Measurements from ENCODE around the gene UBE3D. TPM values are rescaled to one million over a fixed set of nuclear protein-coding genes. Genes with fewer than 3 reads are reported as not detected.

The UBE3D gene
- total RNA-seq, 1 donor from 2014 or later, result 12.0 TPM

DNA sequence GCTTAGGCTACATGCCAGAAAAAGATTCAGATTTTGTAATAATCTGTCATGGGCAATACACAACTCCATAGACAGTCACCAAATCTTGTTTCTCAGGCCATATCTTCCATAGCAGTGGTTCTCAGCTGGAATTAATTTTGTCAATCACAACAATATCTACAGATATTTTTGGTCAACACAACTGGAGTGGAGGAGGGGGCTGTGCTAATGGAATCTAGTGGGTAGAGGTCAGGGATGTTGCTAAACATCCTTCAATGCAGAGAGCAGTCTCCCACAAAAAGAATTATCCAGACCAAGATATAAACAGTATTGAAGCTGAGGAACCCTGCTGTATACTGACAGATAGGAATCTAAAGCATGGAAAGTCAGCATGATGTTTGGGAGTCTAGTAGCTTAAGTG is 174.6 kb downstream of the UBE3D start:
- Mint-ChIP-seq H3K4me1 (no peaks in the 10 kb centered on the region), H3K27ac (no peak overlapping the region), H3K36me3 (peaks cover 6% of the 10 kb centered on the region), H3K4me3 (no peak overlapping the region), H3K27me3 (ENCODE audit: low read depth) (no peaks in the 10 kb centered on the region), H3K9me3 (no peaks in the 10 kb centered on the region)
- no peak for DNase-seq (ENCODE audit: low spot score in 2 of 2, unreplicated experiment in 2 of 2)
- TF ChIP-seq CTCF (IDR thresholded peaks at IDR 0.05; ENCODE audit: unreplicated experiment), result no peak

- no peak for DNase-seq (ENCODE audit: low spot score in 2 of 2, unreplicated experiment in 2 of 2)
- Mint-ChIP-seq H3K27me3 (ENCODE audit: low read depth) (no peaks in the 10 kb centered on the region), H3K9me3 (no peaks in the 10 kb centered on the region), H3K4me1 (no peaks in the 10 kb centered on the region), H3K27ac (no peak overlapping the region), H3K4me3 (no peak overlapping the region), H3K36me3 (peaks cover 6% of the 10 kb centered on the region)
- no peak for TF ChIP-seq CTCF (IDR thresholded peaks at IDR 0.05; ENCODE audit: unreplicated experiment)
Measured at GRCh38 chr6:82890240-82890639, 175.4 kb downstream of the UBE3D start.

GRCh38 chr6:82889143-82889542 is 176.5 kb downstream of the UBE3D start:
- H3K4me1 Mint-ChIP-seq, result no peaks in the 10 kb centered on the region
- no peak overlapping the region for H3K4me3 Mint-ChIP-seq
- peaks cover 4% of the 10 kb centered on the region for H3K36me3 Mint-ChIP-seq
- H3K9me3 Mint-ChIP-seq, result no peaks in the 10 kb centered on the region
- H3K27me3 Mint-ChIP-seq (ENCODE audit: low read depth), result no peaks in the 10 kb centered on the region
- DNase-seq (ENCODE audit: low spot score in 2 of 2, unreplicated experiment in 2 of 2), result no peak
- H3K27ac Mint-ChIP-seq, result no peak overlapping the region
- no peak for TF ChIP-seq CTCF (IDR thresholded peaks at IDR 0.05; ENCODE audit: unreplicated experiment)

DNA sequence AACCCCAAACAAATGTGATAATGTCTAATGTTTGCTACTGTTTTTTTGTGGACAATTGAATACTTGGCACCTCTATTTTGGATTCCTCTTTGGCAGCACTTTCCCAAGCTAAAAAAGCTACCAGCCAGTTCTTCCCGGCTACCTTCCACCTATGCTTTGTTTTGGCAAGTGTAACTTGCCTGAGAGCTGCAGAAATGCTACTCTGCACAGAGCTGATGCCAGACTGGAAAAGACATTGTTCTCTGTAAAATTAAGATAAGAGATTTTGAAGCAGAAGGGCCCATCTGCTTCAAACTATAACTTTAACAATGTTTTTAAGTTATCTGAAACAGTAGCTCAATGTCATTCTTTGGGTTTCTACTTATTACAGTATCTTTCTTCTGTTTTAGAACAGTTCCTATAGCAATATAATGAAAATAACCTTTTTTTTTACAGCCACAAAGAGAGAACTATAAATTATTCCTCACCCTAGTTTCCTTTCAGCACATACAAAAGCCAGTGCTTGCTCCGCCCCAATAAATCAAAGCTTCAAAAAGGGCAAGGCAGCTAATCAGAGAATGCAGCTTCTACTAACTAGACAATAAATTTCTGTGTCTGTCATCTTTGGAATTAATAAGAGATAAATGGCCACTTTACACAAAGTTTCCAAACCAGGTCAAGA is 183.1 kb downstream of the UBE3D start:
- H3K4me3 Mint-ChIP-seq, result no peak overlapping the region
- peaks cover 43% of the 10 kb centered on the region for H3K4me1 Mint-ChIP-seq
- DNase-seq (ENCODE audit: low spot score in 2 of 2, unreplicated experiment in 2 of 2), result no peak
- H3K9me3 Mint-ChIP-seq, result no peaks in the 10 kb centered on the region
- TF ChIP-seq CTCF (IDR thresholded peaks at IDR 0.05; ENCODE audit: unreplicated experiment), result no peak
- H3K27ac Mint-ChIP-seq, result peak overlapping the region; percentile 15
- no peaks in the 10 kb centered on the region for H3K36me3 Mint-ChIP-seq
- H3K27me3 Mint-ChIP-seq (ENCODE audit: low read depth), result no peaks in the 10 kb centered on the region

GRCh38 chr6:82881519-82881918 is 184.1 kb downstream of the UBE3D start:
- no peak for TF ChIP-seq CTCF (IDR thresholded peaks at IDR 0.05; ENCODE audit: unreplicated experiment)
- no peaks in the 10 kb centered on the region for H3K27me3 Mint-ChIP-seq (ENCODE audit: low read depth)

DNA sequence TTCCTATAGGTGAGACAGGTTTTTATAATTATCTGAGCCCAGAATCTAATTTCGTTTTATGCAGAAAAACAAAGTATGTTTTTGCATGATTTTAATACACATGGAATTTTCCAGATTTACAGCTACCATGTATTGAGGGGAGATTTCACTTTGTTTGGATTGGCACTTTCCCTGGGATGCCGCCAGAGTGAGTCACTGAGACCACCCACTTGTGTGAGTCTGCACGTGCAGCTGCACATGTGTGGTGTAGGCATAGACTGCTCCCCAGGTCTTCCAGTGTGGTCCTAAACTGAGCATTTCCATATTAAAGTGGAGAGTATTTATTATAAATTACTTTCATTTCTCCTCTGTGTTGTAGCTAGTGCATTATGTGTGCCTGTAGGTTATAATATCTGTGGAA is 186.8 kb downstream of the UBE3D start:
- Mint-ChIP-seq H3K36me3 (no peaks in the 10 kb centered on the region), H3K27me3 (ENCODE audit: low read depth) (no peaks in the 10 kb centered on the region), H3K9me3 (no peaks in the 10 kb centered on the region), H3K27ac (no peak overlapping the region), H3K4me1 (peaks cover 62% of the 10 kb centered on the region), H3K4me3 (no peak overlapping the region)
- TF ChIP-seq CTCF (IDR thresholded peaks at IDR 0.05; ENCODE audit: unreplicated experiment), result no peak
- no peak for DNase-seq (ENCODE audit: low spot score in 2 of 2, unreplicated experiment in 2 of 2)

More at GRCh38 chr6:82881519-82881918, 184.1 kb downstream of the UBE3D start:
- H3K27ac Mint-ChIP-seq, result no peak overlapping the region
- peaks cover 53% of the 10 kb centered on the region for H3K4me1 Mint-ChIP-seq
- DNase-seq (ENCODE audit: low spot score in 2 of 2, unreplicated experiment in 2 of 2), result no peak
- H3K9me3 Mint-ChIP-seq, result no peaks in the 10 kb centered on the region
- H3K4me3 Mint-ChIP-seq, result no peak overlapping the region
- H3K36me3 Mint-ChIP-seq, result no peaks in the 10 kb centered on the region

All from mesothelial cell of epicardium (in vitro differentiated cells).